Mucosa of stomach (tissue), 1 donor: ENCODE measurements around the gene CCDC54.

Source experiments
- H3K27me3 ChIP-seq: one replicate; pipeline ENCODE4 v1.7.0; 2013; ENCODE audit warnings: mild to moderate bottlenecking, low read length; ENCODE audit not compliant: control insufficient read depth, insufficient read depth
- H3K36me3 ChIP-seq: one replicate; pipeline ENCODE4 v1.7.0; 2013; ENCODE audit warnings: low read length; ENCODE audit not compliant: control insufficient read depth, insufficient read depth
- H3K4me1 ChIP-seq: one replicate; pipeline ENCODE4 v1.7.0; 2013; ENCODE audit warnings: mild to moderate bottlenecking, low read length; ENCODE audit not compliant: control insufficient read depth, insufficient read depth
- H3K4me3 ChIP-seq: one replicate; pipeline ENCODE4 v1.7.0; 2013; ENCODE audit warnings: low read length
- H3K9ac ChIP-seq: one replicate; pipeline ENCODE4 v1.7.0; 2013; ENCODE audit warnings: mild to moderate bottlenecking, low read length, moderate library complexity
- H3K9me3 ChIP-seq: one replicate; pipeline ENCODE4 v1.7.0; 2013; ENCODE audit warnings: mild to moderate bottlenecking, low read length, moderate library complexity; ENCODE audit not compliant: control insufficient read depth
- donor health status: Pancreatic carcinoma.

The CCDC54 gene

GRCh38 chr3:107395066-107395465 lies 17.8 kb downstream of the CCDC54 start:
- Histone ChIP-seq H3K36me3 (no peaks in the 10 kb centered on the region), H3K4me1 (no peaks in the 10 kb centered on the region), H3K4me3 (no peak overlapping the region), H3K9ac (no peak overlapping the region), H3K9me3 (no peaks in the 10 kb centered on the region), H3K27me3 (no peaks in the 10 kb centered on the region)

- H3K9ac ChIP-seq = no peak overlapping the region
These were observed 24.1 kb downstream of the CCDC54 start for GRCh38 chr3:107401301-107401700.

GRCh38 chr3:107402214-107402613 lies 25.0 kb downstream of the CCDC54 start:
- no peak overlapping the region for H3K9ac ChIP-seq
- no peak overlapping the region for H3K4me3 ChIP-seq
- H3K4me1 ChIP-seq = no peaks in the 10 kb centered on the region
- no peaks in the 10 kb centered on the region for H3K9me3 ChIP-seq
- H3K36me3 ChIP-seq = no peaks in the 10 kb centered on the region
- H3K27me3 ChIP-seq = no peaks in the 10 kb centered on the region

More at GRCh38 chr3:107401301-107401700, 24.1 kb downstream of the CCDC54 start:
- Histone ChIP-seq H3K36me3 (no peaks in the 10 kb centered on the region), H3K4me1 (no peaks in the 10 kb centered on the region), H3K27me3 (no peaks in the 10 kb centered on the region), H3K4me3 (no peak overlapping the region), H3K9me3 (no peaks in the 10 kb centered on the region)

- Histone ChIP-seq H3K9ac (no peak overlapping the region), H3K9me3 (no peaks in the 10 kb centered on the region), H3K4me1 (no peaks in the 10 kb centered on the region), H3K4me3 (no peak overlapping the region), H3K27me3 (no peaks in the 10 kb centered on the region), H3K36me3 (no peaks in the 10 kb centered on the region)
These were observed 27.7 kb downstream of the CCDC54 start for GRCh38 chr3:107404727-107405469.

- no peaks in the 10 kb centered on the region for H3K27me3 ChIP-seq
- no peaks in the 10 kb centered on the region for H3K4me1 ChIP-seq
- no peaks in the 10 kb centered on the region for H3K36me3 ChIP-seq
- H3K9ac ChIP-seq = no peak overlapping the region
- no peaks in the 10 kb centered on the region for H3K9me3 ChIP-seq
- H3K4me3 ChIP-seq = no peak overlapping the region
These were observed 30.1 kb downstream of the CCDC54 start for GRCh38 chr3:107407355-107407754.

- no peaks in the 10 kb centered on the region for H3K4me1 ChIP-seq
- H3K36me3 ChIP-seq = no peaks in the 10 kb centered on the region
- H3K4me3 ChIP-seq = no peak overlapping the region
- H3K9ac ChIP-seq = no peak overlapping the region
- no peaks in the 10 kb centered on the region for H3K27me3 ChIP-seq
- H3K9me3 ChIP-seq = no peaks in the 10 kb centered on the region
These were observed 31.3 kb downstream of the CCDC54 start for GRCh38 chr3:107408513-107408912.

GRCh38 chr3:107409365-107409764 lies 32.1 kb downstream of the CCDC54 start:
- Histone ChIP-seq H3K27me3 (no peaks in the 10 kb centered on the region), H3K4me3 (no peak overlapping the region), H3K9ac (no peak overlapping the region), H3K9me3 (no peaks in the 10 kb centered on the region), H3K36me3 (no peaks in the 10 kb centered on the region), H3K4me1 (no peaks in the 10 kb centered on the region)

GRCh38 chr3:107410606-107411005 lies 33.4 kb downstream of the CCDC54 start:
- H3K9me3 ChIP-seq = no peaks in the 10 kb centered on the region
- no peak overlapping the region for H3K4me3 ChIP-seq
- no peaks in the 10 kb centered on the region for H3K27me3 ChIP-seq
- no peaks in the 10 kb centered on the region for H3K36me3 ChIP-seq
- H3K9ac ChIP-seq = no peak overlapping the region
- H3K4me1 ChIP-seq = no peaks in the 10 kb centered on the region

- Histone ChIP-seq H3K4me1 (no peaks in the 10 kb centered on the region), H3K9me3 (no peaks in the 10 kb centered on the region), H3K36me3 (no peaks in the 10 kb centered on the region), H3K27me3 (no peaks in the 10 kb centered on the region), H3K9ac (no peak overlapping the region), H3K4me3 (no peak overlapping the region)
These were observed 33.8 kb downstream of the CCDC54 start for GRCh38 chr3:107411056-107411455.

- Histone ChIP-seq H3K9me3 (no peaks in the 10 kb centered on the region), H3K27me3 (no peaks in the 10 kb centered on the region), H3K4me3 (no peak overlapping the region), H3K36me3 (no peaks in the 10 kb centered on the region), H3K9ac (no peak overlapping the region), H3K4me1 (no peaks in the 10 kb centered on the region)
These were observed 34.5 kb downstream of the CCDC54 start for GRCh38 chr3:107411779-107412178.

- H3K27me3 ChIP-seq = no peaks in the 10 kb centered on the region
- no peaks in the 10 kb centered on the region for H3K4me1 ChIP-seq
- H3K4me3 ChIP-seq = no peak overlapping the region
These were observed 35.1 kb downstream of the CCDC54 start for GRCh38 chr3:107412376-107412775.

GRCh38 chr3:107413264-107413663 lies 36.0 kb downstream of the CCDC54 start:
- Histone ChIP-seq H3K27me3 (no peaks in the 10 kb centered on the region), H3K4me1 (no peaks in the 10 kb centered on the region), H3K9ac (no peak overlapping the region), H3K9me3 (no peaks in the 10 kb centered on the region), H3K4me3 (no peak overlapping the region), H3K36me3 (no peaks in the 10 kb centered on the region)

More at GRCh38 chr3:107412376-107412775, 35.1 kb downstream of the CCDC54 start:
- Histone ChIP-seq H3K9ac (no peak overlapping the region), H3K36me3 (no peaks in the 10 kb centered on the region), H3K9me3 (no peaks in the 10 kb centered on the region)
